SK-N-SH (cell line): Measurements from ENCODE around the gene FAM107A.

ENCODE experiments used
- CTCF ChIP-seq: fragments of 200-600 bp; sonication (generic); IDR thresholded peaks from 2 replicates; pipeline ENCODE4 v1.6.1; 2017; ENCODE audit warnings: antibody characterized with exemption, mild to moderate bottlenecking, moderate library complexity
- ELF1 ChIP-seq: IDR thresholded peaks from 2 replicates; pipeline ENCODE4 v1.4.0; 2012
- GATA2 ChIP-seq: sonication (generic); formaldehyde crosslinking; IDR thresholded peaks from 2 replicates; pipeline ENCODE4 v1.5.0; 2020; ENCODE audit warnings: mild to moderate bottlenecking, missing genetic modification reagents
- NFIC ChIP-seq: IDR thresholded peaks from 2 replicates; pipeline ENCODE4 v1.4.0; 2012; ENCODE audit warnings: borderline replicate concordance
- POLR2AphosphoS5 ChIP-seq: IDR thresholded peaks from 2 replicates; pipeline ENCODE4 v1.6.1; 2012; ENCODE audit warnings: low read depth, low read length
- RAD21 ChIP-seq: IDR thresholded peaks from 2 replicates; pipeline ENCODE4 v1.6.1; 2012; ENCODE audit warnings: mild to moderate bottlenecking, low read length
- REST ChIP-seq: IDR thresholded peaks from 2 replicates; pipeline ENCODE4 v1.6.1; 2012; ENCODE audit warnings: mild to moderate bottlenecking, low read depth, low read length, moderate library complexity
- SMC3 ChIP-seq: IDR thresholded peaks from 2 replicates; pipeline ENCODE4 v1.6.1; 2012; ENCODE audit warnings: low read depth, low read length, improper control_type of control experiment
- TAF1 ChIP-seq: IDR thresholded peaks from 2 replicates; pipeline ENCODE4 v1.6.1; 2012; ENCODE audit warnings: low read depth, mild to moderate bottlenecking, low read length, moderate library complexity, borderline replicate concordance
- TCF12 ChIP-seq: IDR thresholded peaks from 2 replicates; pipeline ENCODE4 v1.4.0; 2012
- TEAD4 ChIP-seq: IDR thresholded peaks from 2 replicates; pipeline ENCODE4 v1.4.0; 2012; ENCODE audit warnings: mild to moderate bottlenecking, borderline replicate concordance; ENCODE audit not compliant: insufficient read depth

GRCh38 chr3:58597770-58598310 is 20.6 kb upstream of the FAM107A start:
- TF ChIP-seq REST (no peak), ELF1 (no peak), POLR2AphosphoS5 (no peak), SMC3 (no peak), TEAD4 (no peak), CTCF (no peak), RAD21 (no peak), NFIC (no peak), TAF1 (no peak), GATA2 (CRISPR knock-in tag) (no peak), TCF12 (no peak)
